Neural progenitor cell (in vitro differentiated cells): ENCODE results near the gene RTN4R.

Experiments
- EZH2phosphoT487 ChIP-seq: fragments of 200-600 bp; sonication (generic); IDR thresholded peaks from 2 replicates; pipeline ENCODE4 v1.6.1; 2017; ENCODE audit warnings: antibody characterized with exemption
- TF ChIP-seq, protein P1 (sequence below): fragments of 200-600 bp; sonication (generic); IDR thresholded peaks from 2 replicates; pipeline ENCODE4 v1.5.1; 2017; ENCODE audit warnings: antibody characterized with exemption, mild to moderate bottlenecking

DNA sequence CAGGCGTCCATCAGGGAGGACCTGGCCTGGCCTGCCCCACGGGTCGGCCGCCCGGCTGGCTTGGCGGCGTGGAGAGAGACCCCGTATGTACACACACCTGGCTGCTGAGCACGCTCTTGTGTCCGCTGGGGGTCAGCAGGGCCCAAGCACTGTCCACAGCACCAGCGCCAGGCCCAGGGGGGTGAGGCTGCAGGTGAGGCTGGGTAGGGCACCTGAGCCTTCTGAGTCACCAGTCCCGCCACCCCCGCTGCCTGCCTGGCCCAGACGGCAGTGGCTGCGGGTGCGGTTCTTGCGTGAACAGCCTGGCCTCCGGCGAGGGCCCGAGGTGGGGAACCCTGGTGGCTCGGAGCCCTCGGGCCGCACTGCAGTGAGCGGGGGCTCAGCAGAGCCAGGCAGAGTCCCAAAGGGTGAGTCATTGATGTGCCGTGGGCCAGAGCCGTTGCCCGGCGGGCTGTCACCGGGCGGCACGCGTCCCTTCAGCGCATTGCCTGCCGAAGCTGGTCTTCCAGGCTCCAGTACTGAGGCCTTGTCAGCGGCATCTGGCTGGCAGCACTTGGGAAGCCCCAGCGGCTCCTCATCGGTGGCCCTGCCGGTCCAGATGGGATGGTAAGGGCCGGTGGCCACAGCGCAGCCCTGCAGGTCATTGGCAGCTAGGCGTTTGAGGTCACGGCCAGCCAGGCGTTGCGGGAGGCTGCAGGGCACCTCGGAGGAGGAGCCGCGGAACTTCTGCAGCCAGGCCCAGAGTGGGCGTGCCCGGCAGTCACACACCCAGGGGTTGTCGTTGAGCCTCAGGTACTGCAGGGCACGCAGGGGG is 26.3 kb downstream of the RTN4R start:
- TF ChIP-seq EZH2phosphoT487, result no peak
- TF ChIP-seq, protein P1, sequence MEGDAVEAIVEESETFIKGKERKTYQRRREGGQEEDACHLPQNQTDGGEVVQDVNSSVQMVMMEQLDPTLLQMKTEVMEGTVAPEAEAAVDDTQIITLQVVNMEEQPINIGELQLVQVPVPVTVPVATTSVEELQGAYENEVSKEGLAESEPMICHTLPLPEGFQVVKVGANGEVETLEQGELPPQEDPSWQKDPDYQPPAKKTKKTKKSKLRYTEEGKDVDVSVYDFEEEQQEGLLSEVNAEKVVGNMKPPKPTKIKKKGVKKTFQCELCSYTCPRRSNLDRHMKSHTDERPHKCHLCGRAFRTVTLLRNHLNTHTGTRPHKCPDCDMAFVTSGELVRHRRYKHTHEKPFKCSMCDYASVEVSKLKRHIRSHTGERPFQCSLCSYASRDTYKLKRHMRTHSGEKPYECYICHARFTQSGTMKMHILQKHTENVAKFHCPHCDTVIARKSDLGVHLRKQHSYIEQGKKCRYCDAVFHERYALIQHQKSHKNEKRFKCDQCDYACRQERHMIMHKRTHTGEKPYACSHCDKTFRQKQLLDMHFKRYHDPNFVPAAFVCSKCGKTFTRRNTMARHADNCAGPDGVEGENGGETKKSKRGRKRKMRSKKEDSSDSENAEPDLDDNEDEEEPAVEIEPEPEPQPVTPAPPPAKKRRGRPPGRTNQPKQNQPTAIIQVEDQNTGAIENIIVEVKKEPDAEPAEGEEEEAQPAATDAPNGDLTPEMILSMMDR, result no peak
